GM18511 (cell line): Measurements from ENCODE around the gene RBM45.

Experiments used
- ATAC-seq: cut with Tn5 transposase; IDR thresholded peaks from one replicate; pipeline ENCODE4 v1.9.1; 2021; ENCODE audit warnings: mild to moderate bottlenecking, moderate library complexity; ENCODE audit not compliant: unreplicated experiment

Gene RBM45

DNA sequence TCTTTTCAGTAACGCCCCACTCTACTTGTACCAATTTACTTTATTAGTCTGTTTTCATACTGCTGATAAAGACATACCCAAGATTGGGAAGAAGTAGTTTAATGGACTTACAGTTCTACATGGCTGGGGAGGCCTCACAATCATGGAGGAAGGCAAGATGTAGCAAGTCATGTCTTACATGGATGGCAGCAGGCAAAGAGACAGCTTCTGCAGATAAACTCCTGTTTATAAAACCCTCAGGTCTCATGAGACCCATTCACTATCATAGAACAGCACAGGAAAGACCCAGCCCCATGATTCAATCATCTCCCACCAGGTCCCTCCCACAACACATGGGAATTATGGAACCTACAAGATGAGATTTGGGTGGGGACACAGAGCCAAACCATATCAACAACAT lies 43.3 kb downstream of the RBM45 start:
- ATAC-seq = no peak

- no peak for ATAC-seq
Measured at GRCh38 chr2:178157574-178157973, 45.3 kb downstream of the RBM45 start.

GRCh38 chr2:178159966-178160365 lies 47.7 kb downstream of the RBM45 start:
- no peak for ATAC-seq

DNA sequence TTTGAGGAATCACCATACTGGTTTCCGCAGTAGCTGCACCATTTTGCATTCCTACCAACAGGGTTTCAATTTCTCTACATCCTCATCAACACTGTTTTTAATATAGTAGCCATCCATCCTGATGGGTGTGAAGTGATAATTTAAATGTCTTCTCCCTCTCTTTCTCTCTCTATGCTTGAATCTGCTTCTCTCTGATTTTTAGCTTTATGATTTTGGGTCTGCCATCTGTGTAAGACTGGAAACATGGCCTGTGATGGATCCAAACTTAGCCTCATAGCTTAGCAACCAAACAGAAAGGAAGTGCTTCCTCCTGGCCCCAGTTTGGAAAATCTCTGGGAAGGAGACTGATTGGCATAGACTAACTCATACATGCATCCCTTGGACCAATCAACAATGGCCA lies 48.4 kb downstream of the RBM45 start:
- no peak for ATAC-seq

- no peak for ATAC-seq
Measured at GRCh38 chr2:178163395-178163794, 51.2 kb downstream of the RBM45 start.

- no peak for ATAC-seq
Measured at GRCh38 chr2:178163911-178164310, 51.7 kb downstream of the RBM45 start.

- ATAC-seq = no peak
Measured at GRCh38 chr2:178173657-178174056, 61.4 kb downstream of the RBM45 start.

- ATAC-seq = no peak
Measured at GRCh38 chr2:178177066-178177679, 64.9 kb downstream of the RBM45 start.
